ENCODE results near the gene MEI4.
A peak's percentile ranks its signal among the peaks of the same experiment; 100 is the strongest.

Gene MEI4

GRCh38 chr6:77619114-77619513, 33.7 kb upstream of the MEI4 start:
- Histone ChIP-seq H3K4me1 (ENCODE audit: low read length) (no peaks in the 10 kb centered on the region), H3K4me2 (ENCODE audit: low read depth, low read length) (no peak overlapping the region), H3K27ac (ENCODE audit: low read length) (no peak overlapping the region), H2AFZ (ENCODE audit: low read length) (no peak overlapping the region), H3K79me2 (ENCODE audit: low read length) (no peaks in the 10 kb centered on the region), H3K9ac (ENCODE audit: low read length) (no peak overlapping the region), H3K27me3 (replicated peaks; ENCODE audit: insufficient read depth, low read length) (no peaks in the 10 kb centered on the region), H3K4me3 (ENCODE audit: low read length) (no peak overlapping the region), H3K9me3 (replicated peaks; ENCODE audit: insufficient read depth, low read length) (no peaks in the 10 kb centered on the region), H3K9me2 (replicated peaks; ENCODE audit: insufficient read depth, low read length) (no peaks in the 10 kb centered on the region), H3K36me3 (replicated peaks; ENCODE audit: insufficient read depth, low read length) (no peaks in the 10 kb centered on the region), H3F3A (ENCODE audit: insufficient read depth, low read length) (no peaks in the 10 kb centered on the region), H4K20me1 (ENCODE audit: insufficient read depth, low read length) (no peaks in the 10 kb centered on the region)
- no peak for DNase-seq
- no peak for TF ChIP-seq CTCF (IDR thresholded peaks at IDR 0.05; ENCODE audit: low read length)
- TF ChIP-seq EZH2 (optimal IDR thresholded peaks at IDR 0.05; ENCODE audit: low read depth, low read length) = no peak
- TF ChIP-seq EZH2phosphoT487 (IDR thresholded peaks at IDR 0.05; ENCODE audit: low read length) = no peak

GRCh38 chr6:77620278-77620882, 32.5 kb upstream of the MEI4 start:
- no peaks in the 10 kb centered on the region for H3F3A ChIP-seq (ENCODE audit: insufficient read depth, low read length)
- H3K9me3 ChIP-seq (replicated peaks; ENCODE audit: insufficient read depth, low read length) = no peaks in the 10 kb centered on the region
- no peak overlapping the region for H3K4me3 ChIP-seq (ENCODE audit: low read length)
- 0 out of 2 replicates have a peak overlapping the region, but pooled peaks have one; percentile 19 for H2AFZ ChIP-seq (ENCODE audit: low read length)
- no peak overlapping the region for H3K27ac ChIP-seq (ENCODE audit: low read length)
- TF ChIP-seq CTCF (IDR thresholded peaks at IDR 0.05; ENCODE audit: low read length) (peak; percentile 61), EZH2phosphoT487 (IDR thresholded peaks at IDR 0.05; ENCODE audit: low read length) (no peak)
- H3K4me1 ChIP-seq (ENCODE audit: low read length) = no peaks in the 10 kb centered on the region
- H3K27me3 ChIP-seq (replicated peaks; ENCODE audit: insufficient read depth, low read length) = no peaks in the 10 kb centered on the region
- no peaks in the 10 kb centered on the region for H4K20me1 ChIP-seq (ENCODE audit: insufficient read depth, low read length)
- peak; percentile 47 for DNase-seq
- H3K9me2 ChIP-seq (replicated peaks; ENCODE audit: insufficient read depth, low read length) = no peaks in the 10 kb centered on the region
- H3K36me3 ChIP-seq (replicated peaks; ENCODE audit: insufficient read depth, low read length) = no peaks in the 10 kb centered on the region
- H3K4me2 ChIP-seq (ENCODE audit: low read depth, low read length) = no peak overlapping the region
- no peak overlapping the region for H3K9ac ChIP-seq (ENCODE audit: low read length)
- no peaks in the 10 kb centered on the region for H3K79me2 ChIP-seq (ENCODE audit: low read length)

- Histone ChIP-seq H3K4me3 (ENCODE audit: low read length) (no peak overlapping the region), H3K27ac (ENCODE audit: low read length) (no peak overlapping the region), H2AFZ (ENCODE audit: low read length) (no peak overlapping the region), H3K27me3 (replicated peaks; ENCODE audit: insufficient read depth, low read length) (no peaks in the 10 kb centered on the region), H3K9me2 (replicated peaks; ENCODE audit: insufficient read depth, low read length) (no peaks in the 10 kb centered on the region), H3F3A (ENCODE audit: insufficient read depth, low read length) (no peaks in the 10 kb centered on the region), H4K20me1 (ENCODE audit: insufficient read depth, low read length) (no peaks in the 10 kb centered on the region), H3K36me3 (replicated peaks; ENCODE audit: insufficient read depth, low read length) (no peaks in the 10 kb centered on the region), H3K9me3 (replicated peaks; ENCODE audit: insufficient read depth, low read length) (no peaks in the 10 kb centered on the region), H3K79me2 (ENCODE audit: low read length) (no peaks in the 10 kb centered on the region), H3K9ac (ENCODE audit: low read length) (no peak overlapping the region), H3K4me1 (ENCODE audit: low read length) (no peaks in the 10 kb centered on the region), H3K4me2 (ENCODE audit: low read depth, low read length) (no peak overlapping the region)
- no peak for DNase-seq
- TF ChIP-seq EZH2phosphoT487 (IDR thresholded peaks at IDR 0.05; ENCODE audit: low read length) (no peak), EZH2 (optimal IDR thresholded peaks at IDR 0.05; ENCODE audit: low read depth, low read length) (no peak), CTCF (IDR thresholded peaks at IDR 0.05; ENCODE audit: low read length) (no peak)
Observed at GRCh38 chr6:77624515-77624914, 28.3 kb upstream of the MEI4 start.
